Smooth muscle cell of the brain vasculature (primary cell): ENCODE measurements around the gene CCR6.

Source experiments
- DNase-seq: peaks from one replicate; pipeline ENCODE4 v3.0.0-alpha.2; 2012; ENCODE audit warnings: low read depth, low spot score

Gene CCR6

GRCh38 chr6:167119670-167120582 lies 3.0 kb upstream of the CCR6 start:
- DNase-seq, result no peak

- DNase-seq, result no peak
Observed at GRCh38 chr6:167120583-167120903, 2.4 kb upstream of the CCR6 start.

DNA sequence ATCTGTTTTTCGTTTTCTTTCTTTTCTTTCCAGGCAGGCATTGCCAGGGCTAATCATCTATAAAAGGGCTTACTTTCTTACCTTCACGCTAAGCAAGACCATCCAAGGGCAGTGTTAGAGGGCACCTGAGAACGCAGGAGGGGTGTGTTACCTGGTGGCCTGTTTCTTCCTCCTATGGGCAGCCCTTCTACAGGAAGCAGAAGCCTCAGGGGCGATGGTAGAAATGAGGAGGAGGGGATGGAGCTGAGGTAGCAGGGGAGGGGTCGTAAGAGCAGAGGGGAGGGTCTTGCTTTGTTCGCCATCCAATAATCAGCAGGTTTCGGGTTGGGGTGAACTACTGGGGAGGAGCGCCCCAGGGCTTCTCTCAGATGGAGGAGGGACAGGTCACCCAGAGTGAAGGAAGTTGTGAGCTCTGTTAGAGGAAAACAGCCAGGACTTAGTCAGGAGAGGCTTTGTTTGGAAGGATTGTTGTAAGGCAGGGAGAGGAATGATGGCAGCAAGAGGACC lies 1.5 kb upstream of the CCR6 start:
- DNase-seq, result no peak

DNA sequence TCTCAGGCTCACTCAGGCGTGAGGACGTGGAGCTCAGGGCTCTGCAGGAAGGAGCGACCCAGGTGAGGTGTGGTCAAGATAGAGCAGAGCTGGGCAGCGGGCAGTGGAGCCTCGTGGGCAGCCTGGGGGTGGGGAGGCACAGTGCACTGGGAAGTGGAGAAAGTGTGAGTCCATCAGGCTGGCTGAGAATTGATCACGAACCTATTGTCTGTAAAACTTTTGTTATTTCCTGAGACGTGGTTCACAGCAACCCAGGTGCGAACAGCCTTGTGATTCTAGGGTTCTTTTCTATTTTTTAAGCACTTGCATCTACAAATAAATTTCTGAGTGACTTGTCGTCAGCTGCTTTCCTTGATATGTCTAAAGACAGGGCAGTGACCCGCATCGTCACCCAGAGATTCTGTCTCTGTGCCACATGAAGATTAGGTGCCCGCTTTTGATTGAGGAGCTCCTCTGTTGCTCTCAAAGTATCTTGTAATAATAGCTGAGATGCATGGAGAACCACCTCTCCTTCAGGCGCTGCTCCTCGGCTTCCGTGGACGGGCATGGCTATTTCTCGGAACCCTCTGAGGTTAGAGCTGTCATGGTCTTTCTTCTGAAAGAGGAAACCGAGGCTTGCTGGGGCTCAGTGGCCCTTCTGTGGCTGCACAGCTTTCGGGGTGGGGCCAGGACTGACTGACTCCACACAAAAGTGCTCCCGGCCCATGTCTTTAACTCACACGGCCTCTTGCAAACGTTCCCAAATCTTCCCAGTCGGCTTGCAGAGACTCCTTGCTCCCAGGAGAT lies 662 bp upstream of the CCR6 start:
- no peak for DNase-seq

DNA sequence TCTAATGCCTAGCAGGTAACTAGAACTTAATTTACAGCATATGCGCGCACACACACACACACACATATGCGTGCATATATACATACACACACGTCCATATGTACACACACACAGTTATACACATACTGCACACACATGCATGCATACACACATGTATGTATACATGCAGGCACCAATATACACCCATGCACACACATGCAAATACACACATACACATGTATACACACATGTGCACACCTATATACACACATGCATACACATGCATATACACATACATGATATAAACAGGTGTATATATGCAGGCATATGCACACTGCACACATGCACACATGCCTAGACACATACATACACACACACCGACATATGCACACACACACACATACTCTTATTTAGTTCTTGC lies 1.9 kb downstream of the CCR6 start:
- no peak for DNase-seq

DNA sequence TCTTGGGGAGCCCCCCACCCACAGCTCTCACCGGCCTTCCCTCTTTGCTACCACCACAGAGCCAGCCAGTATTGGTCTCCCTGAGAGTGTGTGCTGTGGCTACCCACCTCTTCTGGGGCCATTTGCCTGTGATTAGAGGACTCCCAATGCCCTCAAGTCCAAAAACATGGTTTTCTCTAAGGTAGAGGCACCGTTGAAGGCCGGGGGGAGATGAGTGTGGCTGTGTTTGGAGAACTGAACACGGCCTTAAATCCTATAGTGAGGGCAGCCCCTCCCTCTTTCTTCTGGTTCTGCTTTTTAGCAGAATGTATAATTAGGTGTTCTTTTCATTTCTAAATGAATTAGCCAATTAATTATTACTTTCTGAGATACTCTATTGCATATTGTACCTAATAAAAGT lies 2.5 kb downstream of the CCR6 start:
- no peak for DNase-seq

- no peak for DNase-seq
Observed at GRCh38 chr6:167125855-167126349, 3.0 kb downstream of the CCR6 start.

- DNase-seq, result no peak
Observed at GRCh38 chr6:167127785-167128531, 5.1 kb downstream of the CCR6 start.

GRCh38 chr6:167129159-167129558 lies 6.3 kb downstream of the CCR6 start:
- DNase-seq, result no peak

DNA sequence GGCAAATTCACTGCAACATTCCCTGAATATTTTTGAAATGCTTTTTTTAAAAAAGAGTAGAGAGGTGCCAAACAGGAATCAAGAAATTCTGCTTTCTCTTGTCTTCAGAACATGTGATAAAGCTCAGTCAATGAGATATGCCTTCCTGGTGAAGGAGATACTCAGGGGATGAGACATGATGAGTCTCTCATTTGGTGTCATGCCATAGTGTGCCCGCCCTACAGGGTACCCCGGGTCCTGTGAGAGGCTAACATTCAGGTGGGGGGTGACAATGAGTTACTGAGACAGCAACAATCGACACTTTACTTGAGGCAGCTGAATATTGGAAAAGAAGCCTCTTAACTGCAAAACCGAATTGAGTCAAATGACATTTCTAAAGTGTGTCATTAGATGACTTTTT lies 6.7 kb downstream of the CCR6 start:
- DNase-seq, result no peak

DNA sequence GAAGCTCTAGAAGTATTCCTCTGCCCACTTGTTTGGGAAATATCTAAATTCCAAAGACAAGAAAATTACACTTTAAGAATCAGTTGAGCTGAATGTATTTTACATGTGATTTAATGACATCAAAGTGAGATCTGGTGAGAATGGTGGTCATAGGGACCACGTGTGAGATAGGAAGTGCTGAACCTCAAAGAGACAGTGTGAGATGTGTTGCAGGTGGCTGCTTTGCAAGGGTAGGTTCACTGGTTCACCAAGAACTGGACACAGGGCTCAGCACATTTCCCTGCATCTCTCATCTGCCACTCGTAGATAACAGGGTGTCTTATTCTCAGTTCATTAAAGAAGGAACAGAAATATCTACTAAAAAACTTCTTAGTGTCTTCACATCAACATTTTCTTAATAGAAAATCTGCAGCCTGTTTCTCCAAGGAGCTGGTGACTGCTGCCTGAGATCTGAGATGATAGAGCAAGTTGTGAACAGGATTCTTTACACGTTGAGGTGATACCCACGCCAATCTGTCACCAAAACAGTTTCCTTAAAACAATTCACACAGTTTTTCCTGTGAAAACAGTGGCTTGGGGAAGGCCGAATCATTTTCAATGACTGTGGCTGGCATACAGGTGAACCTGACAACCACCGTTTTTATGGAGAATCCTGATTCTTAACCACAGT lies 7.2 kb downstream of the CCR6 start:
- DNase-seq, result no peak

GRCh38 chr6:167130712-167131684 lies 8.1 kb downstream of the CCR6 start:
- DNase-seq, result no peak

DNA sequence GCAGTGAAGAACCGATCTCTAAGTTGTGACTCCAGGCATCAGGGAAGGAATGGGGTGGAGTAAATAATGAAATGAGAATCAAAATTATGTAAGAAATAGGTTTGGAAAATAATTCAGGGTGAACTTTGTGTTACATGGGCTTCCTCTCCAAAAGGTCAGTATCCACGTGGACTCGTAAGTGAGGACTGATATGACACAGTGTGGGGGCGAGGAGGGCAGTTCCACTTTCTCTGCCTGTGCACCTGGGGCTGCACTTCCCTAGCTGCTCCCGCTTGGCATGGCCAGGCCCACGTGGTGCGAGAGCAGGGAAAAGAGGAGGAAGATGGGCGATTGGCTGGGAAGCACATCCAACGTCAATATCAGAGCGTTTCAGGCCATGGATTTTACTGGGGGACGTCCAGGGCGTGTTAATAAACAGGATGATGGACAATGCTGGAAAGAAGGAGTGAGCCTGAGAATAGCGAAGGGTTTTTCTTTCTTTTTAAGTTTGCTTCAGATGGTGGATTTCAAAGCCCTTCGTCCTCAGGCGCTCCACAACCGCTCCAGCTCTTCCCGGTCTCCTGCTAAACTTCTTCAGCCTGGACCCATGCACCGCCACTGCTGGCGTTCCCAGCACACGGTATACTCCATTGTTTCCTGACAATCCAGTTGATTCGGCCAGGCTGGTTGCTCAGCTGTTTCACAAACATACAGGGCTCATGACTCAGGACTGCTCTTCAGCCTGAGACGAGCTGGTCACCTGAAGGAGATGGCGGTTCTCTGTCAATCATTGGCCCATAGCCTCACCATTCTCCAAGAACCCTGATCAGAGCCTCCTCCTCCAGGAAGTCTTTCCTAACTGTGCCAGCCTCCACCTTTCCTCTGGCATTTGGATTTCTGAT lies 11.8 kb downstream of the CCR6 start:
- DNase-seq, result no peak

GRCh38 chr6:167136376-167136775 lies 13.5 kb downstream of the CCR6 start:
- DNase-seq, result no peak

DNA sequence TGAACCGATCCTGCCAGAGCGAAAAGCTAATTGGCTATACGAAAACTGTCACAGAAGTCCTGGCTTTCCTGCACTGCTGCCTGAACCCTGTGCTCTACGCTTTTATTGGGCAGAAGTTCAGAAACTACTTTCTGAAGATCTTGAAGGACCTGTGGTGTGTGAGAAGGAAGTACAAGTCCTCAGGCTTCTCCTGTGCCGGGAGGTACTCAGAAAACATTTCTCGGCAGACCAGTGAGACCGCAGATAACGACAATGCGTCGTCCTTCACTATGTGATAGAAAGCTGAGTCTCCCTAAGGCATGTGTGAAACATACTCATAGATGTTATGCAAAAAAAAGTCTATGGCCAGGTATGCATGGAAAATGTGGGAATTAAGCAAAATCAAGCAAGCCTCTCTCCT lies 14.2 kb downstream of the CCR6 start:
- DNase-seq, result no peak

- no peak for DNase-seq
Observed at GRCh38 chr6:167137881-167138280, 15.0 kb downstream of the CCR6 start.

DNA sequence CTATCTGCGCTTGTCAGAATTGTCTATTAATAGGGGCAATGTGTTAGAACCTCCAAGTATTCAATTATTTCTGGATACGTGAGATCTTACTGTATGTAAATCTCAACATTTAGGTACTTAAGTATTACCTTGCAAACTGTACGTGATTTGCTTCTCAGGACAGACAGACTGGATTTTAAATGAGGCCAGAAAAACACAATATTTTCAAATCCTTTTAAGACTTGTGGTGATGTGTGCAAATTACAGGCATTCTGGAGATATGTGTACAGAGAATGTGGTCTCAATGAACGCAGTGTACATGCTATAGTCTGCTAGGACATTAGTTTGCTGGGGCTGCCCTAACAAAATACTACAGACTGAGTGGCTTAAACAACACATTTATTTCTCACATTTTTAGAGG lies 16.9 kb downstream of the CCR6 start:
- no peak for DNase-seq

DNA sequence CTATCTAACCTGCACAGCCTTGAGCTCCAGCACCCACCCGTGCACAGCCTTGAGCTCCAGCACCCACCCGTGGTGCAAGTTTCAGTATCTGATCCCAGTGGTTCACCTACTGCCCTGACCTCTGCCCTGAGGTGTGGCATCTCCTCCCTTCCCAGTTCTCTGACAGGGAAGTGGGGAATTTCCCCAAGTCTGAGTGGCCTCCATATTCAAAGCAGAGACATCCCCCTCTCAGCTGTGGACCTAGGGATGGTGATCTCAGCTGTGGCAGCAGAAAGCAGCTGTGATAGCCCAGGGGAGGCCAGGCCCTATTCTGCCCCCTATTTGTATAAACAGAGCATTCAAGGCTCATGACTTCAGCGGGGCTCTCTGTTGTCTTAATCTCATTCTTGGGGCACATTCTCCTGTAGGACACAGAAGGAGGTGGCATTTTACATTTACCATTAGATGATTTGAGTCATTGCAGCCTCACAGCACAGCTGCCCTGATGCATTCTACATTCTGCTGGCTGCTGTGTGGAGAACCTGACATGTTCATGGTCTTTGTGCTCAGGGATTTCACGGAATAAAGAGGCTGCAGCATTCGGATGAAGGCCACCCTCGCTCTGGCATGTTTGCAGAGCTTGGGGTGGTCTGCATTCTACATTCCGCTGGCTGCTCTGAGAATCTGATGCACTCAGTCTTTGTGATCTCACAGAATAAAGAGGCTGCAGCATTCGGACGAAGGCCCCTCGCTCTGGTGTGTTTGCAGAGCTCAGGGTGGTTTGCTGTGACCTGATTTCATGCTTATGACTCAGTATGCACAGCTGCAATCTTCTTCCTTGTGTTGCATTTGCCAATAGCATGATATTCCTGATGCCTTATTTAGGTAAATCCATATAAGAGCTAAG lies 17.9 kb downstream of the CCR6 start:
- no peak for DNase-seq
